Adipose tissue (tissue), 3 donors: Measurements from ENCODE around the gene SEC31A. TPM values are rescaled to one million over a fixed set of nuclear protein-coding genes. Genes with fewer than 3 reads are reported as not detected.
"Not testable (repeated sequence)": the region's sequence is repeated elsewhere in the genome, so short reads cannot be mapped to it uniquely, and the experiment has no call there.

Source experiments
- H3K27ac ChIP-seq: one replicate; pipeline ENCODE4 v1.5.1; 2013; ENCODE audit warnings: low read depth, low read length
- WGBS, 3 donors: extraction: QIAGEN DNeasy Blood & Tissue Kit; methylation state at CpG; one replicate each; pipeline ENCODE4 v1.1.7; 2013; 5-methylcytosine and 5-hydroxymethylcytosine counted together
- polyA plus RNA-seq, 3 donors: library from polyadenylated mRNA; stranded (reverse); fragments of 200-250 nt; gene quantifications; one replicate each; pipeline ENCODE4 v1.2.3, GENCODE V29; 2013
- donor health status: healthy with polysubstance abuse.
- donor health status: Bipolar disorder and iron deficiency.
- donor health status: healthy.

The SEC31A gene
- polyA plus RNA-seq, 3 donors: 74.9 to 133 (median 92.4) TPM

DNA sequence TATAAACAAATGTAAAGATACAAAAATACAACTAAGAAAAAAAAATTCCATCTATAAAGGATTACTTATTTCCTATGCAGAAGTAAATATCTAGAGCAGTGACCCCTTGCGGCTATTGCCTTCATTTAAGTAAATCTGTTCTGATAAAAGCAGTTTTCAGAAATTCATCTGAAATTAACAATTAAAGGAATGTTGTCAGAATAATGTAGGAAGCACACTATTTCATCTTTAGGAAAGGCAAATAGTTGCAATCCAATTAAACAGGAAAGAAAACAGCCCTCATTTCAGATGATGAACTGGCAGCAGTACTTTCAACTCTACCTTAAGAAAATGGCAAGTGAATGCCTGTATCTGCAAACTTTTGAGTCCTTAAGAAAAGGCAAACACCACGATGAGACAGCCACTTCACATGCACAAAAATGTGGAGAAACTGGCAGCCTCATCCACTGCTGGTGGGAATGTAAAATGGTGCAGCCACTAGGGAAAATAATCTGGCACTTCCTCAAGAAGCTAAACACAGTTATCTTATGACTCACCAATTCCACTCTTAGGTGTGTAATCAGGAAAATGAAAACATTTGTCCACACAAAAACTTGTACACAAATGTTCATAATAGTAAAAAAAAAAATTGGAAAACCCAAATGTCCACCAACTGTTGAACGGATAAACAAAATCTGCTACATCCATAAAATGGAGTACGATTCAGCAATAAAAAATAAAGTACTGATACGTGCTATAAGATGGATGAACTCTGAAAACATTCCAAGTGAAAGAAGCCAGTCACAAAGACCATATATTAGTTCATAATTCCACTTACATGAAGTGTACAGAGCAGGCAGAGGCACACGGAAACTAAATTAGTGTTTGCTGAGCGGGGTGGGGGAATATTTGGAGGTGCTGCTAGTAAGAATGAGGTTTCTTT, 7.6 kb upstream of the SEC31A start:
- 24 to 39% (median 36%) methylated on average over 7 of the region's 7 CpGs for WGBS, 3 donors
- no peak overlapping the region for H3K27ac ChIP-seq

DNA sequence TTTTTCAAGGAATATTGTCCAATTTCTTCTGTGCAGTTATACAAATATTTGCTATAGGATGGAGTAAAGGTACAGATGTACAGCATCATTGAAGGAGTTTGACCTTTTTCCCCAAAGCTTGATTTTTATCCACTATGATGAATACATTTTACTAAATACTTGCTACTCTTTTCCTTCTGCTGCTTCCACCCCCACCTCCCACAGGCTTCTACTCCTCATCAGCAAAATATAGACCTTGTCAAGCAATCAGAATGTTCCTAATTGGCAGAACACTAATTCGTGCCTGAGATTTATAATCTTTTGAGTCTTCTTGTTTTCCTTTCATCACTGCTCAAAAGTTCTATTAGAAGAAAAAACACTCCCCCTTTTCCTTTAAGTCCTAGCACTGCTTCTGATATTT, 5.8 kb upstream of the SEC31A start:
- H3K27ac ChIP-seq: no peak overlapping the region
- WGBS, 3 donors: 75 to 93% (median 84%) methylated on average over 1 of the region's 1 CpG

DNA sequence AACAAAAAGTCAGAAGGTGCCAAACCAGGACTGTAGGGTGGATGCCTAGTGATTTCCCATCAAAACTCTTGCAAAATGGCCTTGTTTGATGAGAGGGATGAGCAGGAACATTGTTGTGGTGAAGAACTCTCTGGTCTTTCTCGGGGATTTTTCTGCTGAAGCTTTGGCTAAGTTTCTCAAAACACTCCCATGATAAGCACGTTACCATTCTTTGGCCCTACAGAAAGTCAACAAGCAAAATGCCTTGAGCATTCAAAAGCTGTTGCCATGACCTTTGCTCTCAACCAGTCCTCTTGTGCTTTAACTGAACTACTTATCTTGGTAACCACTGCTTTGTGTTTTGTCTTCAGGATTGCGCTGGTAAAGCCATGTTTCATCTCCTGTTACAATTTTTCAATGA, 3.0 kb upstream of the SEC31A start:
- WGBS, 3 donors: 53 to 93% (median 92%) methylated on average over 3 of the region's 3 CpGs
- no peak overlapping the region for H3K27ac ChIP-seq

DNA sequence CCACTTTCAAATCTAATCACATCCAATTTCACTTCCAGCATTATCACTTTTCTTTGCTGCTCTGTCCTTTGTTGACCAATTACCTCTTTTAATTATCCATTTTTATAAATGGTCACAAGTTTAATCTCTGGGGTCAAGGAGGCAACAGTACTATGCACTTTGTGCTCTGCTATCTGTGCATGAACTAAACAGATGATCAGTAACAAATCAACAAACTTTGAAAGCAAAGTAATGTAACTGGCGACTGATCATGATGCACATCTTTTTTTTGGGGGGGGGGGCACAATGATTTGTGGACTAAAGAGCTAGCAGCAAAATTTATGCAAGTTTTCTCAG, 1.5 kb upstream of the SEC31A start:
- H3K27ac ChIP-seq: no peak overlapping the region
- 40 to 81% (median 80%) methylated on average over 1 of the region's 1 CpG for WGBS, 3 donors

DNA sequence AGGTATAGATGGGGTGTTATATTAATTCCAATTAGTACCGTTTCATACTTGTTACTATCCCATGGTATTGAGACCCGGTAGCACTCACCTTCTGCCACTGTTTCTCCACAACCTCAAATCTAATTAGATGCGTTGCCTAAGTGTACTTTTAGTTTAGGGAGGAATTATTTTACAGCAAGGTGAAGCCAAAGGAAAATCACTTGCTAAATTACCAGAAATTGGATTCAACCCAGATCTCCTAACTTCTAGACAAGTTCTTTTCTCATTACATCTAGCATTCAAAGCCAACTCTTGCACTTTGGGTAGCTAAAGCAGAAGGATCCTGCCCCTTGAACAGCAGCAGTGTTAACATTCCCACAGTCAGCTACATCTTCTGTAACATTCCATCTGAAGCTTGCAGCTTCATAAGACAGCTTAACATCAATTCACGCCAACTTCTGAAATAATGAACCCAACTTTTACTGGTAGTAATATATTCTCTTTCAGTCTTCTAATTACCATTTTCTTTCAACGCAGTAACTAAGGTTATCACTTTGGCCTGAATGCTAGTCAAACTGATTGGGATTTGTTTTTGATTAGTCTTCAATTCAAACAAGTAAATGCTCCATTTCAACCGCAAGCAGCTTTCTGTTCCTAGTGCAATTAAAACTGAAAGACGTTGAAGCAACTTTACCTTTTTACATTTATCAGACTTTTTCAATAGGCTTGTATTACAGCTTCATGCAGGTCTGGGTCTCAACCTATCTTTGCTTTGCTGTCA, 934 bp upstream of the SEC31A start:
- no peak overlapping the region for H3K27ac ChIP-seq
- 12 to 40% (median 32%) methylated on average over 7 of the region's 7 CpGs for WGBS, 3 donors

DNA sequence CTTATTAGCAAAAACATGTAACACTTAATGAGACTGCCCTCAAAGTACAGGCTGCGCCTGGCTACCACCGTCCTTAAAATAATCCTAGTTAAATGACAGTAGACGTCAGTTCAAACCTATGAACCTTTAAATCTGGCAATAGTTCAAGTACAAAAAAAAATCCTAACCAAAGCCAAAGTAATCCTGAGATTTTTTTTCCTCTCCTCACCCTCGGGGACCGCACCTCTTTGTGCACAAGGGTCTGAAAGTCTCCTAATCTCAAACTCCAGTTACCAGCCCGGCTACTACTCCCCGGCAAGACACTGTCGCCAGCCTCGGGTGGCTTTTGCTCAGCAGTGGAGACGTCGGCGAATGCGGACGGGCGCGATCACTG, 439 bp downstream of the SEC31A start:
- H3K27ac ChIP-seq: peak overlapping the region; percentile 7
- 0 to 1% (median 0%) methylated on average over 16 of the region's 16 CpGs for WGBS, 3 donors

DNA sequence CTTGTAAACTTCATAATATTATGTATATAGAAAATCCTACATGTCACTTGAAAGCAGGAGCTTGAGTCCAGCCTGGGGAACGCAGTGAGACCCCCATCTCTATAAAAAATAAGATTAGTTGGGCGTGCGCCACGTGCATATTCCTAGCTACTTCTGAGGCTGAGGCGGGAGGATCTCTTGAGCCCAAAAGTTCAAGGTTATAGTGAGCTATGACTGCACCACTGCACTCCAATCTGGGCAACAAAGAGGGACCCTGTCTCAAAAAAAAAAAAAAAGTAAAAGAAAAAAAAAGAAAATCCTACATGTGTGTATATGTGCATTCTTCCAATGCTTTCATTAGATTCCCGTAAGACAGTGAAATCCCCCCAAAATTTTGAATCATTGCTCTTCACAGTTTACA, 1.7 kb downstream of the SEC31A start:
- no peak overlapping the region for H3K27ac ChIP-seq
- WGBS, 3 donors: 33 to 82% (median 67%) methylated on average over 6 of the region's 6 CpGs

DNA sequence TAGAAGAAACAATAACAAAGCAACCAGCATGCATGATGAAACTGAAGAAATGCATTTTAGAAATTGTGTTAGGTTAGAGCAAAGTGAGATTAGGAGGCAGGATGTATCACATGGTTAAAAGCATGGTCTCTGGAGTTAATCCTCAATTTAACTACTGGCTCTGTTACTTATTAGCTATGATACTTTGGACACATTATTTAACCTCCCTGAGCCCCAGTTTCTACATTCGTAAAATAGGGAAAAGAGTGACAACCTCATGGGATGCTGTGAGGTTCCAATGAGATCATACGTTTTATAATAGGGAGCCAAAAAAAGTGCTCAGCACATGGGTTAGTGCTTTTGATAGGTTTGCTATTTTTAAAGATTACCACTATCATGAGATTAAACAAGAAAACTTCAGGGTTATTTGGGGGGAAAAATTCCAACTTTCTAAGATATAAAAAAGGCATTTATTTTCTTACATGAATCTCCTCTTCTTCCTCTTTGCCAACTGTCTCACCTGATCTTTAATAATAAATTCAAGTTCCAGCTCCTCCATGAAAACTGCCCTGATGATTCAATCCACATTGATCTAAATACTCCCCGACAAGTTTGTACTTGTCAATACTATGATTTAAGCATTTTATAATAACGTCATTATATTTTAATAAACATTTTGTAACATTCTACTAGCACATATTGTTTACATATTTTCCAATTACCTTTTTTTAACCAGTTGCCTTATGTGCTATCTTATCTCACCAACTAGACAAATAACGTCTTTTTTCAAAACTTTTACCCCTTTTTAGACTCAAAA, 4.6 kb downstream of the SEC31A start:
- no peak overlapping the region for H3K27ac ChIP-seq
- WGBS, 3 donors: 17 to 55% (median 48%) methylated on average over 5 of the region's 5 CpGs

DNA sequence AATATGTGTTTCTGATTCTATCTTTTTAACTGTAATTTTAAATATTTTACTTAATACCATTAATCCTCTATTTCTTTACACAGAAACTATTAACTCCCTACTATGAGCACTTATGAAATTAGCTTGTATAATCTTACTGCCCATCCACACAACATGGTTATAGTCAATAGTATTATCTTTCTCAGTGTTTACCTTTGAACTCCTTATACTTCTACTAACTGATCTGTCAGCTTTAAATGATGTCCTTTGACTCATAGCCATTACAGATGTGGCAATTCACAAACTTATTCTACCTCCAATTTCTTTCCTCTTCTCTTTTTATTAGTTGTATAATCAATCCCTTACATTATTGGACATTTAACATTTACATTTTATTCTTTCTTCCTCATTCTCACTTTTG, 5.5 kb downstream of the SEC31A start:
- H3K27ac ChIP-seq: no peak overlapping the region

DNA sequence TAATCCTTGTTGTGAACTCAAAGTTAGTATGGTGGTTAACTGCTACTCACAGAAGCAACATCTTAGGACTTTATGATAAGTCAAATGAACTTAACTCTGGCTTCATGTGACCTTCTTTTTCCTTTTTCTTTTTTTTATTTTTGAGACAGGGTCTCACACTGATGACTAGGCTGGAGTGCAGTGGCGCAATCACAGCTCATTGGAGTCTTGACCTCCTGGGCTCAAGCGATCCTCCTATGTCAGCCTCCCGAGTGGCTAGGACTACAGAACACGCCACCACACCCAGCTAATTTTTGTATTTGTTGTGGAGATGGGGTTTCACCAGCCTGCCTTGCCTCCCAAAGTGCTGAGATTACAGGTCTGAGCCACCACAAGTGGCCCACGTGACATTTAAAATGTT, 22.4 kb downstream of the SEC31A start:
- WGBS, 3 donors: 97 to 99% (median 98%) methylated on average over 5 of the region's 5 CpGs

DNA sequence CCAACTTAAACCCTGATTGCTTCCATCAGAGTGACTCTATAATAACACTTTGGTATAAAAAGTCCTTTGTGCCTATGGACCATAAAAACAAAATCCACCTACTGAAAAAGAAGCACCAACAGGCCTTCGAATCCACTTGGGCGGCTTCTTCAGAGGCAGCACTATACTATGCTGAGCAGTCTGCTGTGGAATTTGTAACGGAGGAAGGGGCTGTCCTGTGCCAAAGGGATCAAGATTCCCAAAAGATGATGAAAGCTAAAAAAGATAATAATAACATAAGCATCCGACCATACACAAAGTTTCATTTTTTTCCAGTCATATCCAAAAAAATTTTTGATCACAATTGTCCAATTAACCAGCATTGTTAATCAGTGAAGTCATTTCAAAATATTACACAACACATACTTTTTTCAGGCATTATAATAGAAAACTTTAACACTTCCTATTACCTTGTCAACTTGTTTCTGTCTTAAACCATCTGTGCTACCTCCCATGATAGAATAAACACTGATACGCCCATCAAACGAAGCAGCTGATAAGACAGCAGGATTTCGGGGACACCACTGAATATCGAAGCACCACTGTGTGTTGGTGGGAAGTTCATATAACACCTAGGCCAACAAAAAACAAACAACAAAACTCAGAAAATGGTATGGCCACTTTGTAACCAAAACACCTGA, 24.1 kb downstream of the SEC31A start:
- H3K27ac ChIP-seq: no peak overlapping the region
- 52 to 86% (median 82%) methylated on average over 8 of the region's 8 CpGs for WGBS, 3 donors

More for the DNA sequence above, 22.4 kb downstream of the SEC31A start:
- H3K27ac ChIP-seq: no peak overlapping the region

DNA sequence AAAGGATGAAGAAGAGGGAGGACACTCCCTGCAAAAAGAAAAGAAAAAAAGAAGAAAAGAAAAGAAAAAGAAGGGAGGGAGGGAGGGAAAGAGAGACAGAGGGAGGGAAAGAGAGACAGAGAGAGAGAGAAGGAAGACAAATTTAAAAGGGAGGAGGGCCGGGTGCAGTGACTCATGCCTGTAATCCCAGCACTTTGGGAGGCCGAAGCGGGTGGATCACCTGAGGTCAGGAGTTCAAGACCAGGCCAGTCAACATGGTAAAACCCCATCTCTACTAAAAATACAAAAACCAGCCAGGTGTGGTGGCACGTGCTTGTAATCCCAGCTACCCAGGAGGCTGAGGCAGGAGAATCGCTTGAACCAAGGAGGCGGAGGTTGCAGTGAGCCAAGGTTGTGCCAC, 24.9 kb downstream of the SEC31A start:
- 74 to 88% (median 78%) methylated on average over 6 of the region's 6 CpGs for WGBS, 3 donors
- H3K27ac ChIP-seq: not testable (repeated sequence)

DNA sequence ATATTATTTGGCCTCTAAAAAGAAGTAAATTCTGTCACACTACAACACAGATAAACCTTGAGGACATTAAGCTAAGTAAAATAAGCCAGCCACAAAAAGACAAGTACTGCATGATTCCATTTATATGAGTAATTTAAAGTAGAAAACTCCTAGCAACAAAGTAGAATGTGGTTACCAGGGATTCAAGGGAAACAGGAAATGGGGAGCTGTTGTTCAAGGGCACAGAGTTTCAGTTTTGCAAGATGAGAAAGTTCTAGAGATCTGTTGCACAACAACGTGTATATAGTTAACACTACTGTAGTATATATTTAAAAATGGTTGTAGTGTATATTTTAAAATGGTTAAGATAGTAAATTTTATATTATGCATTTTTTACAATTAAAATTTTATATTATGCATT, 25.4 kb downstream of the SEC31A start:
- H3K27ac ChIP-seq: no peak overlapping the region
- whole genome bisulfite sequencing, 3 donors: 2 to 9% (median 9%) methylated on average over 1 of the region's 1 CpG

DNA sequence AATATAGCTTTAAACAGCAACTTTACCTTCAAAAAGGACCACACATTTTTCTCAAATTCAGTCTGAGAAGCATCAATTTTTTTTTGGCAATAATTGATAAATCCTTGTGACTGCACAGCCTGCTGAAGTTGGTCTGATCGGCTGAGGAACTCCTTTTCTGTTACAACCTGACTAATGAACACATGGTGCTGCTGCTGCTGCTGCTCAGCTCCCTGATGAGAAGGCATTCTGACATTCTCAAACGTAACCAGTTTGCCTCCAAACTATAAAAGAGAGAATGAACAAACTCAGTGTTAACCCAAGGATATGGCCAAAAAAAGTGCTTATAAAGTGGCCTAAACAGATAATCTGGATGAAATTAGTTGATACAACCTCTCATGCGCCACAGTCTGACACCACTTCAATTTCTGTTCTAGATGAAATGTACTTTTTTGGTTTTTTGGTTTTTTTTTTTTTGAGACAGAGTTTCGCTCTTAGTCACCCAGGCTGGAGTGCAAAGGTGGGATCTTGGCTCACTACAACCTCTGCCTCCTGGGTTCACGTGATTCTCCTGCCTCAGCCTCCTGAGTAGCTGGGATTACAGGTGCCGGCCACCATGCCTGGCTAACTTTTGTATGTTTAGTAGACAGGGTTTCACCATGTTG, 26.5 kb downstream of the SEC31A start:
- WGBS, 3 donors: 79 to 91% (median 87%) methylated on average over 6 of the region's 6 CpGs
- H3K27ac ChIP-seq: no peak overlapping the region

DNA sequence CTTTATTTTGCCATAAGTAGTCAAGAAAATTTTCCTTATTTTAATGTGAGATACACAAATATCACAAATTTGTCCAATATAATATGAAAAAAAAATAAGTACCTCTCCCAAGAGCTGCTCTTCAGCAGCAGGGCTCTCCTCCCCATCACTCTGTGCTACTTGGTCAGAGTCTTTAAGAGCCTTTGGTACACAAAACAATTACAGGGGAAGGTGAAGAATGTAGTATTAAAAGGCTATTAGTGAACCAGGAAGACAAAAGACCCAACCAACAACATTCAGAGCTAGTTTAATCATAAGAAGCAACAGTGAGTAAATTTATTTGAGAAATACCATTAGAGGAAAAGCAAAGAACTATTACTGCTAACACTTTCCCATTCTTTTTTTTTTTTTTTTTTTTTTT, 29.4 kb downstream of the SEC31A start:
- no peak overlapping the region for H3K27ac ChIP-seq

DNA sequence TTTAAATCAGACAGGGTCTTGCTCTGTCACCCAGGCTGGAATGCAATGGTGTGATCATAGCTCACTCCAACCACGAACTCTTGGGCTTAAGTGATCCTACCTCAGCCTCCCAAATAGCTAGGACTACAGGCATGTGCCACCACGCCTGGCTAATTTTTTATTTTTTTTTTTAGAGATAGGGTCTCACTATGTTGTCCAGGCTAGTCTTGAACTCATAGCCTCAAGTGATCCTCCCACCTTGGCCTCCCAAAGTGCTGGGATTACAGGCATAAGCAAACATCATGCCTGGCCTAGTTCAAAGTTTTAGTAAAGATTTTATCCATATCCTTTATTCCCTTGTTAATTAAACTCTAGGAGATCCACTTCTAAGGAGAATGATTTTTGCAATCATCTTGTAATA, 30.5 kb downstream of the SEC31A start:
- 96 to 99% (median 98%) methylated on average over 2 of the region's 2 CpGs for WGBS, 3 donors

DNA sequence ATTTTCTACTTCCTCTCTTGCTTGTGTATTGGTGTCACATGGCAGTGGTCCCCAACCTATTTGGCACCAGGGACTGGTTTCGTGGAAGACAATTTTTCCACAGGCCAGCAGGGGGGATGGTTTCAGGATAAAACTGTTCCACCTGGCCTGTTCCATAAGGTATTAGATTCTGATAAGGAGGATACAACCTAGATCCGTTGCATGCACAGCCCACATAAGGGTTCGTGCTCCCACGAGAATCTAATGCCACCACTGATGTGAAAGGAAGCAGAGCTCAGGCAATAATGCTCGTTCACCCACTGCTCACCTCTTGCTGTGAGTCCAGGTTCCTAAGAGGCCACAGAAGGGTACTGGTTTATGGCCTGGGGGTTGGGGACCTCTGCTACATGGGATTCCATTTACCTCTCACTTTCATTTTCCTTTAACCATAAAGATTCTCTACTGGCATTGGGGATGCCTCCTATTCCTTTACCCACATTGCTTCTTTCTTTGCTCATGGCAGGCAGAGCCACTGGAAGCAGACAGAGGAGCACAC, 38.1 kb downstream of the SEC31A start:
- no peak overlapping the region for H3K27ac ChIP-seq
- 59 to 72% (median 70%) methylated on average over 5 of the region's 5 CpGs for WGBS, 3 donors

More for the DNA sequence above, 30.5 kb downstream of the SEC31A start:
- H3K27ac ChIP-seq: not testable (repeated sequence)
